ENCODE data around the gene RTTN.

Gene RTTN

DNA sequence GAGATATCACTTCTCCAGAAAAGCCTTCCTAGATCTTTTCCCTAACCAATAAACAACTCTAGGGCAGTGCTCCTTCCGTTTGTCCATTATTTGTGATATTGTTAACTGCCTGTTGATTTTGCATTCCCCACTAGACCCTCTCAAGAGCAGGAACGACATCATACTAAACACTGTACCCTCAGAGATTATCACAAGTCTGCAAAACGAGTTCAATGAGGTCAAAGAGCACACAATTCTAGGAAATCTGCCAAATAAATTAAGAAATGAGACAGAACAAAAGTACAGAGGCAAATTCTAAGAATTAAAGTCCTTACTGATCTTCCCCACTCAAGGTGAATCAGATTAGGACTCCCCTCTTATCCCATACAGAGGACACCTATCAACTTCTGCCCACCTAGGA is 7.6 kb downstream of the RTTN start:
- no peak for DNase-seq (ENCODE audit: low read depth in 2 of 2)

DNA sequence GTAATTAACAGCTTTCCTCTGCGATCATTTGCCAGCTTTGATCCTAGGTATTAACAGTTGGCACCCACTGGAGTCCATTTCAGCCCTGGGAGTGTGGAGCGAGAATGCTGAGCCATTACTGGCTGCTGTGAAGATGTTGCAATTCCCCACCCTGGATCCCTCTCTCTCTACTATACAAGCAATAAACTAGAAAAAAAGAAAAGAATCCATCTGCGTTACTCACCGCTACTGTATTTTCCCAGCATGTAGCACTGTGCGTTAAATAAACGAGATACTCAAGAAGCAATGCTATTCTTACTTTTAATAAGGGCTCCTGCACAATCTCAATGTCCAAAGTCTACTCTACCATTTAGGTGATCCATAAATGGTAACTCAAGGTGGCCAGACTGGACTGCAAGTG is 8.5 kb downstream of the RTTN start:
- DNase-seq (ENCODE audit: low read depth in 2 of 2): no peak

GRCh38 chr18:70195852-70196434 is 9.5 kb downstream of the RTTN start:
- DNase-seq (ENCODE audit: low read depth in 2 of 2): no peak

GRCh38 chr18:70195014-70195614 is 10.4 kb downstream of the RTTN start:
- no peak for DNase-seq (ENCODE audit: low read depth in 2 of 2)

- DNase-seq (ENCODE audit: low read depth in 2 of 2): no peak
These were observed 11.1 kb downstream of the RTTN start for GRCh38 chr18:70194227-70194890.

DNA sequence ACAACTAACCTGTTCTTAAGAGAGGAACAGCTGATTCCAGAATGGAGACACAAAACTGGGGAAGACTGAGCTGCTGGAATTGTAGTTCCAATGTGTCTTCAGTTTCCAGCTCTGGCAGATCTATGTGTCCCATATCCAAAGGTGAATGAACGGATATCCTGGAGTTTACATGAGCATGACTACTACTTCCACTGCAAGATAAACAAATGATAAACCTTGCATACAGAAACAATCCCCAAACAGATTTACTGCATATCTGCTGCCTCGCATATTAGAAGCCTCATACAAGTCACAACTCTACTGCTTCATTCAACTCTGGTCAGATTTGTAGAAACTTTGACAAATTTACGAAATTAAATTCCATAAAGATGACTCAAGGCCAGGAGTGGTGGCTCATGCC is 15.0 kb downstream of the RTTN start:
- DNase-seq (ENCODE audit: low read depth in 2 of 2): no peak

GRCh38 chr18:70188113-70188512 is 17.4 kb downstream of the RTTN start:
- DNase-seq (ENCODE audit: low read depth in 2 of 2): no peak

DNA sequence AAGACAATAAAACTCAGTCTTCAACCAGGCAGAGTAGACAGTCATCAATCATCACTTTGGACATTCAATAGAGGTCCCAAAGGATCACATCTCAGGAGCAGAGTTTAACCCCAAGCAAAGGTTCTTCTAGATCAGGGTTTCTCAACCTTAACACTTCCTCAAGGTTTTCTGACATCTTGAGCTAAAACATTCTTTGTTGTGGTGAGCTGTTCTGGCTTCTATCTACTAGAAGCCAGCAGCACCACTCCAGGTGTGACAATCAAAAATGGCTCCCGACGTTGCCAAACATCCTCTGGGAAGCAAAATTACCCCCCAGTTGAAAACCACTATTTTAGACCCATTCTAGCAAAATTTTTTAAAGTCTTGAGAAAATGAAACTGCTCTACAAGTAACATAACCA is 22.0 kb downstream of the RTTN start:
- no peak for DNase-seq (ENCODE audit: low read depth in 2 of 2)

DNA sequence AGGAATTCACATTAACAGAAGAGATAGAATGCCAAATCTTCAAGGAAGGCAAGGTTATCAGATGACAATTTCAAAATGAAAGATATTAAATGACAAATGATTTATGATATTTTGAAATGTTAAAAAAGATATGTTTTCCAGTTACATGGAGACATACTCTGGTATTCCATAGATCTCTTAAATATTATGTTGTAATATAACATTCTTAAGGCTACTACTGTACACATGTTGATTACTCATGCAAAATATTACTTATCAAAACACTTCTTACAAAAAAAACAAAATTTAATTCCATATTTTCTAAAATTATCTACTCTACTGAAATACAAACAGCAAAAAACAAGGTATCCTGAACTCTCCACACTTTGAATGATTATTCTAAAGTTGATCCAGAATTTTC is 22.9 kb downstream of the RTTN start:
- DNase-seq (ENCODE audit: low read depth in 2 of 2): no peak

- DNase-seq (ENCODE audit: low read depth in 2 of 2): no peak
These were observed 23.8 kb downstream of the RTTN start for GRCh38 chr18:70181725-70182124.

- no peak for DNase-seq (ENCODE audit: low read depth in 2 of 2)
These were observed 24.5 kb downstream of the RTTN start for GRCh38 chr18:70181015-70181414.

GRCh38 chr18:70176537-70176936 is 28.9 kb downstream of the RTTN start:
- no peak for DNase-seq (ENCODE audit: low read depth in 2 of 2)

DNA sequence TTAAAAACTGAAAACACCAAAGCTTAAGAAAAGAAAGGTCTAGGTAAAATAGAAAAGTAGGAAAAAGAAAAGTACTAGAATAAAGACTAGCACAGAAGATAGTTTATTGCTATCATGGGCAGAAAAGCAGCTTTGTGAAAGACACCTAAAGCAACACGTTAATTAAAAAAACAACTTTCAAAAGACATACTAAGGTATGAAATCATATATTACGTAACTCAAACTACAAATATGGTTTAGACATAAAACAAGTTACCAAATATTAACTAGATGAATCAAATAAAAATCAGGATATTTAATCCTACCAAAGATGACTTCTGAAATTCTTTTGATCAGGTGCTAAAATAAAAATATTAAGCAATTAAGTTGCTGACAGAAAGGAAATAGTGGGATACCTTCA is 30.3 kb downstream of the RTTN start:
- no peak for DNase-seq (ENCODE audit: low read depth in 2 of 2)

DNA sequence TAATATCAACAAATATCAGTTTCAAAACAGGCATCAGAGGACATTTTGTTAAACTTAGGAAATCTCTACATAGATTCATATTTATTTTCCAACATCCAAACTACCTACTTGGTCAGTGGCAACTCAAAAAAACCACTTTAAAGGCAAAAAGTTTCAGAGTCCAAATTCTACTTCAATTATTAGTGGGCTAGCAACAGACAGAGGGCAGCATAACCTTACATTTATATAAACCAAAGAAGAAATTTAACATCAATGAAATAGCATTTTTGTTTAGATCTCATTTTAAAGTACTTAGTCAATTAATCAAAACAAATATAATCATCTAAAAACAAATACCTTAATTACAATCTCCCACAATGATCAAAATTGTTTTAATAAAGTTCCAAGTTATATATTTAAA is 33.3 kb downstream of the RTTN start:
- DNase-seq (ENCODE audit: low read depth in 2 of 2): no peak

DNA sequence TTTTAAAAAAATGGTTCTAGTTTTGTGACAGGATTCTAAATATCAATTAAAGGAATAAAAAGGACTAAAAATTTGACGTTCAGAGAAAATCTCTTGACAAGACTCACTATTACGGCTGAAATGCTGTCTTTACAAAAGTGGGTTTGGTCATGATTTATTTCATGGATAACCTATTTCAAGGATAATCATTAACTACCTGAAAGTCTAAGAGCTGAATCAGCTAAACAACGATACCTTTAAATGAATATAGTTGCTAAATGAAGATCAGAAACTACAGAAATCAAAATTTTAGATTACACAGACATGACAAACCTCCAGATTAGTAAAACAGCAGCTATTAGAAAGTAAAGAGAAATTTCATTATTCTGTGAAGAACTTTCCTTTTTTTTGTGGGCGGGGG is 35.7 kb downstream of the RTTN start:
- DNase-seq (ENCODE audit: low read depth in 2 of 2): no peak

- DNase-seq (ENCODE audit: low read depth in 2 of 2): no peak
These were observed 38.8 kb downstream of the RTTN start for GRCh38 chr18:70166668-70167067.

- no peak for DNase-seq (ENCODE audit: low read depth in 2 of 2)
These were observed 39.6 kb downstream of the RTTN start for GRCh38 chr18:70165936-70166335.

DNA sequence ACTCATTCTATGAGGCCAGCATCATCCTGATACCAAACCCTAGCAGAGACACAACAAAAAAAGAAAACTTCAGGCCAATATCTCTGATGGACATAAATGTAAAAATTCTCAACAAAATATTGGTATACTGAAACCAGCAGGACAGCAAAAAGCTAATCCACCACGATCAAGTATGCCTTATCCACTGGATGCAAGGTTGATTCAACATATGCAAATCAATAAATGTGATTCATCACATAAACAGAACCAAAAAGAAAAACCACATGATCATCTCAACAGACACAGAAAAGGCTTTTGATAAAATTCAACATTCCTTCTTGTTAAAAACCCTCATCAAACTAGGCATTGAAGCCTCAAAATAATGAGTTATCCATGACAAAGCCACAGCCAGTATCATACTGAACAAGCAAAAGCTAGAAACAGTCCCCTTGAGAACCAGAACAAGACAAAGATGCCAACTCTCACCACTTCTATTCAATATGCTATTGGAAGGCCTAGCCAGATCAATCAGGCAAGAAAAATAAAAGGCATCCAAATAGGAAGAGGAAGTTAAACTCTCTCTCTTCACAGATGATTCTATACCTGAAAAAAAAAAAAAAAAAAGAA is 45.3 kb downstream of the RTTN start:
- no peak for DNase-seq (ENCODE audit: low read depth in 2 of 2)

DNA sequence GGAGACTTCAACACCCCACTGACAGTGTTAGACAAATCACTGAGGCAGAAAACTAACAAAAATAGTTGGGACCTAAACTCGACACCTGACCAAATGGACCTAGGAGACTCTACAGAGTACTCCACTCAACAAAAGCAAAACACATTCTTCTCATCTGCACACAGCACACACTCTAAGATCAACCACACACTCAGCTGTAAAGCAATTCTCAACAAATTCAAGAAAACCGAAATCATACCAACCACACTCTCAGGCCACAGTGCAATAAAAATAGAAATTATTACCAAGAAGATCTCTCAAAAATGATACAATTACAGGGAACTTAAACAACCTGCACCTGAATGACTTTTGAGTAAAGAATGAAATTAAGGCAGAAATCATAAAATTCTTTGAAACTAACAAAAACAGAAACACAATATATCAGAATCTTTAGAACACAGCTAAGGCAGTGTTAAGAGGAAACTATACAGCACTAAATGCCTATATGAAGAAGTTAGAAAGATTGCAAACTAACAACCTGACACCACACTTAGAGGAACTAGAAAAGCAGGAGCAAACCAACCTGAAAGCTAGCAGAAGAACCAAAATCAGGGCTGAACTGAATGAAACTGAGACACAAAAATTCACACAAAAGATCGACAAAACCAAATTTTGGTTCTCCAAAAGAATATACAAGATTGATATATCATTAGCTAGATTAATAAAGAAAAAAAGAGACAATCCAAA is 46.3 kb downstream of the RTTN start:
- no peak for DNase-seq (ENCODE audit: low read depth in 2 of 2)

GRCh38 chr18:70156886-70157285 is 48.6 kb downstream of the RTTN start:
- DNase-seq (ENCODE audit: low read depth in 2 of 2): no peak

- no peak for DNase-seq (ENCODE audit: low read depth in 2 of 2)
These were observed 50.8 kb downstream of the RTTN start for GRCh38 chr18:70154591-70155194.

DNA sequence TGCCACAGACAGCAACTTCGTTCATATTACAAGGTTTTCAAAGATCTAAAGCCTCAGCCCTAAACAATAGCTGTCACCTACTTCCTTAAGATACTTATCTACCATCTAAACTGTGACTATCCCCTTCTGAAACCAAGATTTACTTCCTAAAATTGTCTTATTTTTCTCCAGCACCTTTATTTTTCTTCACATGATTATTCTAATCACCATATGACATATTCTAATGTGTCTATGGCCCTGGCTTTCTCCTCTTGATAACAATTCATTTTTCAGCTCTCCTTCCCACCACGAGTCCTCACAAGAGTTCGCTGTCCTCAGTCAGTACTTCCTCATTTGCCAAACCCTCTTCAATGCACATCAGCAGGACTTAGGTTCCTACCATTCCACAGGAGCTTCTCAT is 53.9 kb downstream of the RTTN start:
- no peak for DNase-seq (ENCODE audit: low read depth in 2 of 2)
